HepG2 (cell line): ENCODE measurements around the gene SLCO3A1. TPM values are rescaled to one million over a fixed set of nuclear protein-coding genes. Genes with fewer than 3 reads are reported as not detected.

ENCODE experiments used
- ATAC-seq: fragments of 200-7000 bp; cut with Tn5 transposase; 3 replicates; pipeline ENCODE4 v1.9.1; 2020; ENCODE audit warnings: mild to moderate bottlenecking, moderate library complexity
- BruUV-seq: library from RNA; stranded (reverse); fragments of 400-500 nt; replicated peaks from 2 replicates; lab custom pipeline; 2021; lab: Mats Ljungman, UMichigan
- CTCF ChIA-PET: fragments of 300-600 bp; formaldehyde crosslinking; extraction: SDS; loops from one replicate; lab custom pipeline; 2021; ENCODE audit warnings: low total read pairs, inconsistent platforms, low intra/inter-chr PET ratio; lab: Yijun Ruan, JAX
- POLR2A ChIA-PET: fragments of 350-600 bp; sonication (Branson Sonifier 250); formaldehyde crosslinking; loops from one replicate; lab custom pipeline; 2020; ENCODE audit warnings: antibody characterized with exemption, inconsistent platforms; lab: Yijun Ruan, JAX
- DNase-seq: peaks from one replicate; pipeline ENCODE4 v3.0.0-alpha.2; 2015; ENCODE audit warnings: low spot score
- FAIRE-seq: peaks from 3 replicates; lab custom pipeline; 2011; peaks lifted over from hg19 to GRCh38; lab: Jason Lieb, UNC
- H2AFZ ChIP-seq: one replicate; pipeline ENCODE4 v1.6.1; 2011; ENCODE audit warnings: low read length, inconsistent platforms
- H3K27ac ChIP-seq: fragments of 300-600 bp; 3 replicates; pipeline ENCODE4 v1.8.0; 2011; ENCODE audit warnings: mixed run types, mild to moderate bottlenecking, mixed read lengths, low read length, inconsistent platforms; ENCODE audit not compliant: insufficient read depth; ENCODE audit errors: extremely low read length
- H3K27me3 ChIP-seq, 2 experiments: fragments of 200-600 bp in 1 of 2; 2 replicates in 1 of 2; 3 replicates in 1 of 2; pipeline versions ENCODE4 v1.6.0 to v1.8.0; 2011; ENCODE audit warnings: low read length in 2 of 2, mild to moderate bottlenecking in 2 of 2, moderate library complexity in 2 of 2, inconsistent platforms in 1 of 2; ENCODE audit not compliant: insufficient read depth in 2 of 2, control insufficient read depth in 1 of 2
- H3K36me3 ChIP-seq, 2 experiments: fragments of 200-600 bp in 1 of 2; replicated peaks in 1 of 2; 2 replicates in 1 of 2; 3 replicates in 1 of 2; pipeline versions ENCODE4 v1.5.1 to v1.8.0; 2011; ENCODE audit warnings: low read length in 2 of 2, inconsistent platforms in 1 of 2; ENCODE audit not compliant: insufficient read depth in 2 of 2, control insufficient read depth in 1 of 2
- H3K4me1 ChIP-seq: 2 replicates; pipeline ENCODE4 v1.5.1; 2012; ENCODE audit warnings: low read length, inconsistent platforms; ENCODE audit not compliant: insufficient read depth
- H3K4me2 ChIP-seq: 2 replicates; pipeline ENCODE4 v1.6.0; 2011; ENCODE audit warnings: low read depth, low read length, inconsistent platforms
- H3K4me3 ChIP-seq, 3 experiments: fragments of 200-600 bp in 1 of 3; sonication (generic), shearing (Covaris generic) in 1 of 3; replicated peaks in 1 of 3; 2 replicates each; pipeline ENCODE4 v1.5.1; 2011 to 2016; ENCODE audit warnings: low read length in 3 of 3, inconsistent platforms in 2 of 3, low read depth in 2 of 3, mild to moderate bottlenecking in 2 of 3, control low read depth in 1 of 3, mixed read lengths in 1 of 3; ENCODE audit not compliant: insufficient read depth in 1 of 3
- H3K79me2 ChIP-seq: one replicate; pipeline ENCODE4 v1.6.1; 2011; ENCODE audit warnings: low read length, inconsistent platforms; ENCODE audit not compliant: insufficient read depth
- H3K9ac ChIP-seq: 2 replicates; pipeline ENCODE4 v1.6.0; 2011; ENCODE audit warnings: mild to moderate bottlenecking, low read depth, low read length, inconsistent platforms; ENCODE audit not compliant: insufficient read depth
- H3K9me3 ChIP-seq: 2 replicates; pipeline ENCODE4 v1.5.1; 2012; ENCODE audit warnings: mild to moderate bottlenecking, low read length
- H4K20me1 ChIP-seq: 2 replicates; pipeline ENCODE4 v1.6.0; 2011; ENCODE audit warnings: inconsistent platforms, mild to moderate bottlenecking, low read length, moderate library complexity; ENCODE audit not compliant: insufficient read depth
- ESRRA ChIP-seq: sonication (generic); formaldehyde crosslinking; IDR thresholded peaks from 2 replicates; pipeline ENCODE4 v1.5.1; 2020; ENCODE audit warnings: mild to moderate bottlenecking, low read depth, missing genetic modification reagents
- PHF8 ChIP-seq: sonication (generic); formaldehyde crosslinking; IDR thresholded peaks from 2 replicates; pipeline ENCODE4 v1.5.0; 2020; ENCODE audit warnings: missing genetic modification reagents
- ZBTB43 ChIP-seq: sonication (generic); formaldehyde crosslinking; conservative IDR thresholded peaks from 2 replicates; pipeline ENCODE4 v1.4.0; 2020; ENCODE audit warnings: missing genetic modification reagents
- ZMYM3 ChIP-seq: sonication (generic); formaldehyde crosslinking; IDR thresholded peaks from 2 replicates; pipeline ENCODE4 v1.5.1; 2020; ENCODE audit warnings: mild to moderate bottlenecking, missing genetic modification reagents
- ZNF136 ChIP-seq: sonication (generic); formaldehyde crosslinking; IDR thresholded peaks from 2 replicates; pipeline ENCODE4 v1.8.1; 2022; ENCODE audit warnings: low read depth, mild to moderate bottlenecking, moderate library complexity, missing genetic modification reagents
- ZSCAN29 ChIP-seq: sonication (generic); formaldehyde crosslinking; conservative IDR thresholded peaks from 2 replicates; pipeline ENCODE4 v1.4.0; 2020; ENCODE audit warnings: mild to moderate bottlenecking, missing genetic modification reagents
- WGBS: methylation state at CpG from one replicate; pipeline ENCODE4 v1.1.6; 2017; ENCODE audit warnings: low lambda C conversion rate; 5-methylcytosine and 5-hydroxymethylcytosine counted together
- in situ Hi-C: cut with HindIII; loops from 2 replicates; pipeline ENCODE4 v1.10.0; 2017; ENCODE audit warnings: low pct_unique_long_range_greater_than_20kb; ENCODE audit not compliant: extremely low pct_ligation_motif_present
- intact Hi-C: fragments of 100-400 bp; cut with micrococcal nuclease; formaldehyde crosslinking; loops from one replicate; pipeline ENCODE4 v1.10.0; 2022; ENCODE audit not compliant: unreplicated experiment
- polyA plus RNA-seq, 8 experiments: library from polyadenylated mRNA; depleted of rRNA in 3 of 8; stranded (reverse) in 7 of 8; unstranded in 1 of 8; fragments of >200 nt; fragmentation: Illumina TruSeq in 4 of 8; extraction: Trizol in 4 of 8; gene quantifications; 2 replicates each; pipeline versions ENCODE4 v1.2.1 to v1.2.3, GENCODE V29; 2011 to 2016; ENCODE audit warnings: low read depth in 4 of 8, missing spikeins in 1 of 8, mixed read lengths in 1 of 8; ENCODE audit not compliant: insufficient read depth in 1 of 8
- total RNA-seq, 5 experiments: library from RNA; depleted of rRNA; stranded (reverse); fragments of >200 nt; fragmentation: Illumina TruSeq; extraction: Trizol; gene quantifications; 2 replicates each; pipeline ENCODE4 v1.2.3, GENCODE V29; 2016; ENCODE audit warnings: low read depth in 1 of 5
- TF ChIP-seq, protein P1 (sequence below): sonication (generic); formaldehyde crosslinking; IDR thresholded peaks from 2 replicates; pipeline ENCODE4 v1.5.1; 2020; ENCODE audit warnings: missing genetic modification reagents, mild to moderate bottlenecking, borderline replicate concordance

SLCO3A1 gene
- total and polyA plus RNA-seq, 2 of the 13 experiments (the other 11 are each of a cell fraction or from before 2014, with no cell fraction given), result 0.02 TPM; not detected in 1

GRCh38 chr15:91970142-91970541, 116.6 kb downstream of the SLCO3A1 start:
- no peaks in the 10 kb centered on the region; the same call in none of the 2 replicates for H3K9me3 ChIP-seq
- POLR2A ChIA-PET, result no interaction called here
- no peak overlapping the region for H3K4me3 ChIP-seq
- no peak overlapping the region for H3K4me2 ChIP-seq
- BruUV-seq, result no TSS peak
- no peaks in the 10 kb centered on the region for H3K4me1 ChIP-seq
- no peak overlapping the region for H2AFZ ChIP-seq
- intact Hi-C loops (no loop called here), in situ Hi-C loops (no loop called here)
- no peak for TF ChIP-seq PHF8
- no peak for TF ChIP-seq ESRRA (CRISPR knock-in tag)
- no peak for TF ChIP-seq ZNF136 (CRISPR knock-in tag)
- no peak for TF ChIP-seq ZMYM3 (CRISPR knock-in tag)
- TF ChIP-seq, protein P1, sequence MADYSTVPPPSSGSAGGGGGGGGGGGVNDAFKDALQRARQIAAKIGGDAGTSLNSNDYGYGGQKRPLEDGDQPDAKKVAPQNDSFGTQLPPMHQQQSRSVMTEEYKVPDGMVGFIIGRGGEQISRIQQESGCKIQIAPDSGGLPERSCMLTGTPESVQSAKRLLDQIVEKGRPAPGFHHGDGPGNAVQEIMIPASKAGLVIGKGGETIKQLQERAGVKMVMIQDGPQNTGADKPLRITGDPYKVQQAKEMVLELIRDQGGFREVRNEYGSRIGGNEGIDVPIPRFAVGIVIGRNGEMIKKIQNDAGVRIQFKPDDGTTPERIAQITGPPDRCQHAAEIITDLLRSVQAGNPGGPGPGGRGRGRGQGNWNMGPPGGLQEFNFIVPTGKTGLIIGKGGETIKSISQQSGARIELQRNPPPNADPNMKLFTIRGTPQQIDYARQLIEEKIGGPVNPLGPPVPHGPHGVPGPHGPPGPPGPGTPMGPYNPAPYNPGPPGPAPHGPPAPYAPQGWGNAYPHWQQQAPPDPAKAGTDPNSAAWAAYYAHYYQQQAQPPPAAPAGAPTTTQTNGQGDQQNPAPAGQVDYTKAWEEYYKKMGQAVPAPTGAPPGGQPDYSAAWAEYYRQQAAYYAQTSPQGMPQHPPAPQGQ, result no peak
- no peak for TF ChIP-seq ZBTB43 (CRISPR knock-in tag)
- TF ChIP-seq ZSCAN29, result no peak
- H3K27ac ChIP-seq, result no peak overlapping the region
- CTCF ChIA-PET, result no interaction called here
- H3K27me3 ChIP-seq, result peaks cover 0 to 2% of the 10 kb centered on the region in 2 experiments; a peak in 3 of 5 replicates
- H3K9ac ChIP-seq, result no peak overlapping the region
- H4K20me1 ChIP-seq, result no peaks in the 10 kb centered on the region
- 14% methylated on average over 6 of the region's 7 CpGs for WGBS
- H3K79me2 ChIP-seq, result no peaks in the 10 kb centered on the region
- DNase-seq (no peak), ATAC-seq (no peak), FAIRE-seq (no peak)
- no peaks in the 10 kb centered on the region for H3K36me3 ChIP-seq
